HL-60/S4 treated with phorbol 12-myristate 13-acetate at 8.2 ng/mL for 4 days and 3 days (cell line): ENCODE results near the gene NAA80.
"Not testable (repeated sequence)": the region's sequence is repeated elsewhere in the genome, so short reads cannot be mapped to it uniquely, and the experiment has no call there.

Source experiments
- in situ Hi-C: fragments of 300-500 bp; cut with MboI; formaldehyde crosslinking; loops from 2 replicates; pipeline ENCODE4 v1.15.0; 2022; ENCODE audit warnings: low sequenced_read_pairs

NAA80 gene

GRCh38 chr3:50293079-50293801 is 6.0 kb downstream of the NAA80 start:
- in situ Hi-C loops = no loop called here

- in situ Hi-C loops = no loop called here
These were observed 6.8 kb downstream of the NAA80 start, which contains the start of gene IFRD2 for GRCh38 chr3:50292159-50293078. TSS of gene IFRD2 (minus strand) at chr3:50292429. CDS start at chr3:50292274, 155 bp downstream.

GRCh38 chr3:50290161-50290641 is 9.0 kb downstream of the NAA80 start:
- in situ Hi-C loops = no loop called here

DNA sequence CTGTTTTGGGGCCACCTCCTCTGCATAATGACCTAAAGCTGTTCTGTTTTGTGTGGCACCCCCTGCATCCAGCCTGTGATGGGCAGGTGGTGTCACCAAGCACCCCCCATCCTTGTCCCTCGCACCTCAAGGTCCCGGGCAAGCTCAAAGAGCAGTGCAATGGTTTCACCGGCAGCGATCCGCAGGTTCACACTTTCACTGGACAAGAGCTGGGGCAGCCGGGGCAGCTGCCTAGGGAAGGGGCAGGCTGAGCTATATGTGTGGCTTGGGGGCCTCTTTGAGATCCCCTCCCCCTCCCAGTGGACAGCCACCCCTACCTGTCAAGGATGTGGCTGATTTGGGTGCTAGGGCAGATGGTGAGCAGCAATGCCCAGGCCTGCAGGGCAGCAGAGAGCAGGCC is 10.1 kb downstream of the NAA80 start:
- in situ Hi-C loops = no loop called here

DNA sequence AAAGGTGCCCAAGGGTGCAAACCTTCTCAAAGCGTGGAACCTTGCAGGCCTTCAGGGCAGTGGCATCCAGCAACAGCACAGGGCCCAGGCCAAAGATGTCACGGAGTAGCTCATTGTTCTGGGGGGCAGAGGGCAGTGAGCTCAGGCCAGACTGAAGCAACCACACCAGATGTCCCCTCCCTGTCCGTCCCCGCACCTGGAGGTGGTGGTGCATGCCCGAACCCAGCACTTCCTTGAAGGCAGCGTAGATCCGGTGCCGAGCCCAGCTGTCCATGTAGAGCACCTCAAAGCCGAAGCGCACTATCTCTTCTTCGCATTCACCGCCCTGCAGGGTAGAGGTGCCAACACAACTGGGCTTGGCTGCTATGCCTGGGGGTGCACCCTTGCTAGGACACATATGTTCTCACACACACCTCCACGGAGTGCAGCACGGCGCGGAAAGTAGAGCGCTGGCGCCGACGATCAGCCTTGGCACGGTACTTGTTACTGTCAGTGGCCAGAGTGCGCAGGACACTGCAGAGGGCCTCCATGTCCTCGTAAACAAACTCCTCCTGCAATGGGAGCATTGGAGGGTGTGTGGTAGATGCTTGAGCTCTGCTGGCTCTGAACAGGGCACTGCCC is 10.7 kb downstream of the NAA80 start:
- in situ Hi-C loops = no loop called here

- in situ Hi-C loops = no loop called here
These were observed 11.9 kb downstream of the NAA80 start for GRCh38 chr3:50287262-50287661.

- in situ Hi-C loops = no loop called here
These were observed 12.6 kb downstream of the NAA80 start for GRCh38 chr3:50286322-50287227.

DNA sequence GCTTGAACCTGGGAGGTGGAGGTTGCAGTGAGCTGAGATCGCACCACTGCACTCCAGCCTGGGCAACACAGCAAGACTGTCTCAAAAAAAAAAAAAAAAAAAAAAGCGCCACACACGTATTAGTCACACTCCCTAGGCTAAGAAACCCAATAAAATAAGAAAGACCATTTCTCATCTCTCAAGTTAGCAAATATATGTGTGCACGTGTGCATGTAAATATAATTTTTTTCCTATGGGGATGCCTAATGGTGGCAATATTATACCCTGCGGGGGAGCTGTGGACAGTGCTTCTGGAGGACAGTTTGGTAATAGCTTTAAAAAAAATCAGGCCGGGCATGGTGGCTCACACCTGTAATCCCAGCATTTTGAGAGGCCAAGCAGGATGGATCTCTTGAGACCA is 15.1 kb downstream of the NAA80 start:
- in situ Hi-C loops = not testable (repeated sequence)

GRCh38 chr3:50279255-50280016 is 19.8 kb downstream of the NAA80 start:
- in situ Hi-C loops = no loop called here

- in situ Hi-C loops = no loop called here
These were observed 20.4 kb downstream of the NAA80 start, which contains the start of gene LSMEM2 for GRCh38 chr3:50278880-50279224. TSS of gene LSMEM2 (plus strand) at chr3:50279087. CDS start at chr3:50279114, 27 bp downstream.

DNA sequence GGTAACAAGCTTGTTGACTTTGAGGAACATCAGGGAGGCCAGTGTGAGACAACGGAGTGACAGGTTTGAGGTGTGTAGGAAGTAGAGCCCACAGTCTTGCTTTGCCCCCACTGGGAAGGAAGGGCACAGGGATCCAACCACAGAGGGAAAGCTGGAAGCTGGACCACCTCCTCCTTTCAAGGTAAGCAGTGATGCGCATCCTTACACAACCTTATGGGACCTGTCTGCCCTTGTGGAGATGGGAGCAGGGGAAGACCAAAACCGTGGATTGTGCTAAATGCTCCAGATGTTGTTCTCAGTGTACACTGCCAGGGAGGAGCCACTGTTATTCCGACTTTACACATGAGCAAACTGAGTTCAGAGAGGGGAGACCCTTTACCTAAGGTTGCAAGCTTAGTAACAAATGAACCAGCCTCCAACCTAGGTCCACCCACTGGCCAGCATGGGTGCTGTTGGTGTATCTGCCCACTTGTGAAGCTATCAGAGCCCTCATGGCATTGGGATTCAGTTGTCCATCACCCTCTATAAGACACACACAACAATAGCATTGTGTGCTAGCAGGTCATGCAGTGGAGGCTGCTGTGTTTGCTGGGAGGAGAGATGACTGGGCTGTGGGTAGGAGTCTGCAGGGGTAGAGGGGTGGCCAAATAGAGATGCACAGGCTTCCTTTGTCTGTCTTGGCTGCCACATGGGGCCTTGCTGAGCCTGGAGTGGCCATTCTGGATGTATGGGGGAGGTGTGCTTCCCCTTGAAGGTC is 20.9 kb downstream of the NAA80 start:
- in situ Hi-C loops = no loop called here

- in situ Hi-C loops = no loop called here
These were observed 22.5 kb downstream of the NAA80 start for GRCh38 chr3:50276762-50277101.

- in situ Hi-C loops = no loop called here
These were observed 23.0 kb downstream of the NAA80 start for GRCh38 chr3:50275996-50276761.

DNA sequence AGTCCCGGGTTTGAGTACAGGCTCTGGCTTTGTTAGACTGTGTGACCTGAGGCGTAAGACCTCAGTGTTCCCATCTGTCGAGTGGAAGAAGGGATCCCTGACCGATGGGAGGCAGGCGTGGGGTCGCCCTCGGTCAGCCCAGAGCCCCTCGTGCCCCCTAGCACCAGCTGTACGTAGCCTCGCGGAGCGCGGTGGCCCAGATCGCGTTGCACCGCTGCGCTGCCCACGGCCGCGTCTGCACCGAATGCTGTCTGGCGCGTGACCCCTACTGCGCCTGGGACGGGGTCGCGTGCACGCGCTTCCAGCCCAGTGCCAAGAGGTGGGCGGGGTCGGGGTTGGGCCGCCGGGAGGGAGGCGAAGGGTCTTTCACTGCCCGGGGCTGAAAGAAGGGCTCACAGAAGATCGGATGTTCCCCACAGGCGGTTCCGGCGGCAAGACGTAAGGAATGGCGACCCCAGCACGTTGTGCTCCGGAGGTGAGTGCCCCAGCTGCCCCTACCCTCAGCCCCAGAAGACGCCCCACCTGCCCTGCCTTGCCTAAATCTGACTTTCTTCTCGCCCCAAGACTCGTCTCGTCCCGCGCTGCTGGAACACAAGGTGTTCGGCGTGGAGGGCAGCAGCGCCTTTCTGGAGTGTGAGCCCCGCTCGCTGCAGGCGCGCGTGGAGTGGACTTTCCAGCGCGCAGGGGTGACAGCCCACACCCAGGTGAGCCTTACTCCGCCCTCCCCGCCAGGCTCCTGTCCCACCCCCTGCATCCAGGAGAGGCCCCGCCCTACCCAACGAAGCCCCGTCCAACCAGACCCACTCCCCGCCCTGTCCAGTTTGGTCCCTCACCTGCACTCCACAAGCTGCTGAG is 23.8 kb downstream of the NAA80 start:
- in situ Hi-C loops = no loop called here

DNA sequence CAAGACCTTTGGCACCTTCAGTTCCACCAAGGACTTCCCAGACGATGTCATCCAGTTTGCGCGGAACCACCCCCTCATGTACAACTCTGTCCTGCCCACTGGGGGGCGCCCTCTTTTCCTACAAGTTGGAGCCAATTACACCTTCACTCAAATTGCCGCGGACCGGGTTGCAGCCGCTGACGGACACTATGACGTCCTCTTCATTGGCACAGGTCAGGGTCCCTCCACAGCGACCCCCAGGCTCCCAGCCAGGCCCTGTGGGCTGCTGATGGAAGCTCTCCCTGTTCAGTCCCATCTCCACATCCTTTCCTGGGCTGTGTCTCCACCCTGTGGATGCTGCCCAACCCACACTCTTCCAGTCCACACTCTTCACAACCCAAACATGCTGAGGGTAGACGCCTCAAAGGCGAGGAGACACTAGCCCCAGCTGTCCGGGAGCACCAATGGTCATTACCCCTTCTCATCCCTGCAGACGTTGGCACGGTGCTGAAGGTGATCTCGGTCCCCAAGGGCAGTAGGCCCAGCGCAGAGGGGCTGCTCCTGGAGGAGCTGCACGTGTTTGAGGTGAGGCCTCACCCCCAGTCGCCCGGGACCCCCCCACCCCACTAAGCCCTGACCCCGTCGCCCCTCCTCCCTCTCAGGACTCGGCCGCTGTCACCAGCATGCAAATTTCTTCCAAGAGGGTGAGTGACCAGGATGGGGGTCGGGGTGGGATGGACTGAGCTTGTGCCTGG is 24.7 kb downstream of the NAA80 start:
- in situ Hi-C loops = no loop called here

DNA sequence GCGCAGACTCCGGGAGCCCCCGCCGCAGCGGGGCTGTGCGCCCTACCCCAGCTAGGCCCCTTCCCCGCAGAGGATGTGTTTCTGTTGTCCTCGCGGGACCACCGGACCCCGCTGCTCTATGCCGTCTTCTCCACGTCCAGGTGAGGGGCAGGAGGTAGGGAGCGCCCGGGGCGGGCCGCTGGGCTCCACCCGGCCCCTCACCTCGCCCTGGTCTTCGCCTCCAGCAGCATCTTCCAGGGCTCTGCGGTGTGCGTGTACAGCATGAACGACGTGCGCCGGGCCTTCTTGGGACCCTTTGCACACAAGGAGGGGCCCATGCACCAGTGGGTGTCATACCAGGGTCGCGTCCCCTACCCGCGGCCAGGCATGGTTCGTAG is 25.5 kb downstream of the NAA80 start:
- in situ Hi-C loops = no loop called here
